ENCODE measurements around the gene LCP2.

DNA sequence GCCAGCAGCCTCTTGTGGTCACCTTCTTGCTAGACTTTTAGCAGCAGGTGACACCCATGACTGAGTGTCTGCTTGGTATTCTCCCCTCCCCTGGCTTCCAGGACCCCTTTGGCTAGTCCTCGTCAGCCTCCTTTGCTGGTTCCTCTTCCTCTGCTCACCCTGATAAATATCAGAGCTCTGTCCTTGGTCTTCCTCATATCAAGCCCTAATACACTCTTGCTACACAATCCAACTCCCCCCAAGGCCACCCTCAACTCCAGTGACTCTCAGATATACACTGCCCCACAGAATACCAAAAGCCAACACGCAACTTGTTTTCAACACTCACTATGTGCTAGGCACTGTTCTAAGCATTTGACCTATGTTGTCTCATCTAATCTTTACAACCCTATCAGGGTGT lies 30.3 kb upstream of the LCP2 start:
- TF ChIP-seq GATA2 (IDR thresholded peaks at IDR 0.05; ENCODE audit: insufficient read depth, insufficient read length, low read depth, low read length) (no peak), EZH2 (IDR thresholded peaks at IDR 0.05; ENCODE audit: borderline replicate concordance, low read depth, low read length, severe bottlenecking) (no peak), POLR2AphosphoS5 (IDR thresholded peaks at IDR 0.05; ENCODE audit: insufficient read depth, low read depth, low read length) (no peak), POLR2A (IDR thresholded peaks at IDR 0.05; ENCODE audit: low read depth, low read length) (no peak), JUN (IDR thresholded peaks at IDR 0.05; ENCODE audit: borderline replicate concordance, insufficient read depth, insufficient read length, low read depth) (no peak), MAX (IDR thresholded peaks at IDR 0.05; ENCODE audit: insufficient read depth, insufficient read length) (no peak), MYC (IDR thresholded peaks at IDR 0.05; ENCODE audit: low read depth, low read length) (no peak), FOS (IDR thresholded peaks at IDR 0.05; ENCODE audit: borderline replicate concordance, insufficient read depth, low read length) (no peak)
- TF ChIP-seq, protein P1, sequence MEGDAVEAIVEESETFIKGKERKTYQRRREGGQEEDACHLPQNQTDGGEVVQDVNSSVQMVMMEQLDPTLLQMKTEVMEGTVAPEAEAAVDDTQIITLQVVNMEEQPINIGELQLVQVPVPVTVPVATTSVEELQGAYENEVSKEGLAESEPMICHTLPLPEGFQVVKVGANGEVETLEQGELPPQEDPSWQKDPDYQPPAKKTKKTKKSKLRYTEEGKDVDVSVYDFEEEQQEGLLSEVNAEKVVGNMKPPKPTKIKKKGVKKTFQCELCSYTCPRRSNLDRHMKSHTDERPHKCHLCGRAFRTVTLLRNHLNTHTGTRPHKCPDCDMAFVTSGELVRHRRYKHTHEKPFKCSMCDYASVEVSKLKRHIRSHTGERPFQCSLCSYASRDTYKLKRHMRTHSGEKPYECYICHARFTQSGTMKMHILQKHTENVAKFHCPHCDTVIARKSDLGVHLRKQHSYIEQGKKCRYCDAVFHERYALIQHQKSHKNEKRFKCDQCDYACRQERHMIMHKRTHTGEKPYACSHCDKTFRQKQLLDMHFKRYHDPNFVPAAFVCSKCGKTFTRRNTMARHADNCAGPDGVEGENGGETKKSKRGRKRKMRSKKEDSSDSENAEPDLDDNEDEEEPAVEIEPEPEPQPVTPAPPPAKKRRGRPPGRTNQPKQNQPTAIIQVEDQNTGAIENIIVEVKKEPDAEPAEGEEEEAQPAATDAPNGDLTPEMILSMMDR (IDR thresholded peaks at IDR 0.05; ENCODE audit: extremely low read depth in 1 of 2, insufficient read depth in 1 of 2, low read depth in 1 of 2, low read length in 2 of 2) = no peak

All from endothelial cell of umbilical vein (primary cell).